Stimulated activated CD8-positive, alpha-beta memory T cell treated with anti-CD3 and anti-CD28 coated beads, Interleukin-15, amount 100 ng/mL, for 24 hours (primary cell): ENCODE results near the gene NDUFB2.
"Not testable (repeated sequence)": the region's sequence is repeated elsewhere in the genome, so short reads cannot be mapped to it uniquely, and the experiment has no call there.

Experiments
- DNase-seq: peaks from one replicate; pipeline ENCODE4 v3.0.0-alpha.2; 2020; ENCODE audit warnings: low read depth

Gene NDUFB2

GRCh38 chr7:140689199-140690152 lies 7.0 kb upstream of the NDUFB2 start:
- DNase-seq, result no peak

GRCh38 chr7:140691376-140692045 lies 5.0 kb upstream of the NDUFB2 start:
- no peak for DNase-seq

- not testable (repeated sequence) for DNase-seq
Observed at GRCh38 chr7:140693849-140694248, 2.7 kb upstream of the NDUFB2 start.

GRCh38 chr7:140694592-140694991 lies 1.9 kb upstream of the NDUFB2 start:
- no peak for DNase-seq

- no peak for DNase-seq
Observed at GRCh38 chr7:140695381-140695780, 1.1 kb upstream of the NDUFB2 start.

GRCh38 chr7:140696024-140696679 lies 356 bp upstream of the NDUFB2 start:
- peak; percentile 87 for DNase-seq

GRCh38 chr7:140697447-140698143 lies 1.1 kb downstream of the NDUFB2 start:
- no peak for DNase-seq

GRCh38 chr7:140698477-140698876 lies 2.0 kb downstream of the NDUFB2 start:
- DNase-seq, result no peak

GRCh38 chr7:140702774-140703173 lies 6.3 kb downstream of the NDUFB2 start:
- DNase-seq, result no peak

- no peak for DNase-seq
Observed at GRCh38 chr7:140704205-140704604, 7.7 kb downstream of the NDUFB2 start.

GRCh38 chr7:140707132-140707531 lies 10.6 kb downstream of the NDUFB2 start:
- DNase-seq, result no peak

GRCh38 chr7:140708764-140709163 lies 12.3 kb downstream of the NDUFB2 start:
- DNase-seq, result not testable (repeated sequence)

GRCh38 chr7:140712392-140712791 lies 15.9 kb downstream of the NDUFB2 start:
- not testable (repeated sequence) for DNase-seq

- no peak for DNase-seq
Observed at GRCh38 chr7:140714331-140715040, 18.0 kb downstream of the NDUFB2 start.

GRCh38 chr7:140719721-140720120 lies 23.2 kb downstream of the NDUFB2 start:
- DNase-seq, result no peak

GRCh38 chr7:140722254-140722653 lies 25.7 kb downstream of the NDUFB2 start:
- no peak for DNase-seq

- DNase-seq, result no peak
Observed at GRCh38 chr7:140723006-140723405, 26.5 kb downstream of the NDUFB2 start.

GRCh38 chr7:140723574-140723973 lies 27.1 kb downstream of the NDUFB2 start:
- no peak for DNase-seq

GRCh38 chr7:140724706-140725105 lies 28.2 kb downstream of the NDUFB2 start:
- no peak for DNase-seq

GRCh38 chr7:140726281-140726680 lies 29.8 kb downstream of the NDUFB2 start:
- no peak for DNase-seq

GRCh38 chr7:140732416-140732815 lies 35.9 kb downstream of the NDUFB2 start:
- no peak for DNase-seq
